T-helper 2 cell treated with Interferon-gamma antibody and Interleukin-4, amounts not matched to agents 100 ng/mL and 5 ng/mL, for 36 hours (primary cell): ENCODE results near the gene CLVS2. TPM values are rescaled to one million over a fixed set of nuclear protein-coding genes. Genes with fewer than 3 reads are reported as not detected.

Experiments
- intact Hi-C: fragments of 100-400 bp; cut with micrococcal nuclease; formaldehyde crosslinking; loops from one replicate; pipeline ENCODE4 v1.15.1; 2023
- total RNA-seq: library from RNA; stranded (reverse); gene quantifications from 2 replicates; pipeline ENCODE4 v1.2.3, GENCODE V29; 2022

CLVS2 gene
- total RNA-seq, 1 donor from 2014 or later = not detected

DNA sequence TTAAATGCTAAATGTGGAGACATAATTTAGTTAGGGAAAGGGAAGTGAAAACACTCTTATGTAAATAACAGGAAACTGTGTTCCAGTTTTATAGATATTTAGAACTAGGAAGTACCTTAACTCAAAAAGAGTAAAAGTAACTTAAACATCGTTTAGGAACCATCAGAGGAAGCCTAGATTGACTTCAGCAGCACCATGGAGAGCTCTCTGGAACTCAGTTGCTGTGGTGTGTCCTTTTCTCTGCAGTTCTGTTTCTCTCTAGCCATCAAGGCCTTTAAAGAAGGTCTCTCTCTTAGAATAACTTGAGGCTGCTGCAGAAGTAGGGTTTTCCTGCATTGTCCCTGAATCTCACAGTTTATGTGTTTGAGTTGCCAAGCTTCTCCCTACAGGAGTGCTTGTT, 26.9 kb downstream of the CLVS2 start:
- intact Hi-C loops = no loop called here

DNA sequence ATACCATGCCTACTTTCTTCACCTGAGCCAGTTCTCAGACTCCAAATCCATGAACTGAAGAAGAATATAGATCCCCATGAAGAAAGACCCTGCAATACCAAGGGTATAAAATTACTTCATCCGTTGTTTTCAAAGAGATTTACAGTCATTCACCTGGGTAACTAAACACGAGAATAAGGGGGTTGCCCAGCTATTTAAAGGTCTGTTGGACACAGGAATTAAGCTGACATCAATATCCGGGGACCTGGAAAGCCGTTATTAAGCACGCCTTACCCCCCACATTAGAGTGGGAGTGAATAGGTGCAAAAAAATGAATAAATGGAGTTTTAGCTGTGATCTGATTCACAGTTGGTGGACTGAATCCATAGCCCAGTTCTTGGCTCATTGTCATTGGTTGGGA, 28.9 kb downstream of the CLVS2 start:
- intact Hi-C loops = no loop called here

DNA sequence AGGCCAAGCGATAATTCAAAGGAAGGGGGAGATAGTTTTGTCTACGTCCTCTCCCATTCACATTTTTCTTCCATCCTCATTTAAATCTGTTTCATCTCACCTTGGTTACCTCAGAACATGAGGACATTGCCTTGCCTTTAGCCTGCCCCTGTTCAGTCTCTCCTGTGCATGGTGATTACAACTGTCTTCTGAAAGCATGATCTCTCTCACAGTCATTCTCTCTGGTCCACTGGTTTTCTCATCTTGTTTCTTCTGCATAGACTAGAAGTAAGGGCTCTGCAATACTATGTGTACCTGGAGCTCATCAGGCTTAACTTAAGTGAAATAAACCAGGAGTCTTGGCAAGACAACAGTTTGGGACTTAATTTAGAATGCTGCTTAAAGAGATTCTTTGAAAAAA, 31.4 kb downstream of the CLVS2 start:
- intact Hi-C loops = no loop called here

DNA sequence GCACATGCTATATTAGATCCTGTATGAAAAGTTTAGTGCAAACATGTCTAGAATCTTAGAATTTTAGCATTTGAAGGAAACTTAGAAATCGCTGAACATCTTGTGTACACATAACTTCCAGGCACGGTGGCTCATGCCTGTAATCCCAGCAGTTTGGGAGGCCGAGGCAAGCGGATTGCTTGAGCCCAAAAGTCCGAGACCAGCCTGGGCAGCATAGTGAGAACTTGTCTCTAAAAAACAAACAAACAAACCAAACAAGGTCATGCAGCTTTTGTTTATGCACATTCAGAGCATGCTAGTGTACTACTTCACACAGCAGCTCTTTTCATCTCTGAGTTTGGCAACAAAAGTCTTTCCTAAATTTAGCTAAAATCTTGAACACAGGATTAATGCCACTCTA, 32.2 kb downstream of the CLVS2 start:
- intact Hi-C loops = no loop called here

DNA sequence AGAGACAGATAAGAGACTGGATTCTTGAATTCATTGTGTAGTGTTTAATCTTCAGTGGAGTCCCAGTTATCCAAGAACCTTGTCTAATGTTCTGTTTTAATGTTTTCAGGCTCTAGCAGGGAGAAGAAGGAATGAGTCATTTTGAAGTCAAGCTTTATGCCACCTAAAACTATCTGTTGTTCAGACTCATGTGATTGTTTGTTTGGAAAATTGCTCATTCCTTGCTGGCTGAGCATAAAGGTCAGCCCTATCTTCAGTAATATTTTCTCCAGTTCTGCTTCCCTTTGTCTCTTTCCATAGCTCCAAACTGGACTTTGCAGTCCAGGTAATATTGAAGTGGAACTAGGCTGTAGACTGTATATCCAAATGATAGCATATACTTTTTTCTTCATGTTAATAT, 34.2 kb downstream of the CLVS2 start:
- intact Hi-C loops = no loop called here

DNA sequence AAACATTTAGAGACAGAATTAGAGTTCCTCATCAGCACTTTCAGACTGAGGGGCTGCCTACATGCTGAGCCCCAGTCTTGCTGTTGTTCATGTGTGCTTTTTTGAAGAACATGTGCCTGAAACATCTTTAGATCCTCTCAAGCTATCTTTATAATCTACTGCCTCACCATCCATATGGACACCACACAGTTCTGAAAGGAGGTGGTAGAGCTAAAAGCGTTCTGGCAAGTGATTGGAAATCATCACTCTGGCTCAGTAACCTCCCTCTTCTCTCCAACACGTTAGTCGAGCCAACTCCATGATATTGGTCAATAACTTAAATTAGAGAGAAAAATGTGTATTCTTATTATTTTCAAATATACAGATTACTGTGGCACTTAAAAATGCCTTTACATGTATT, 40.6 kb downstream of the CLVS2 start:
- intact Hi-C loops = no loop called here

DNA sequence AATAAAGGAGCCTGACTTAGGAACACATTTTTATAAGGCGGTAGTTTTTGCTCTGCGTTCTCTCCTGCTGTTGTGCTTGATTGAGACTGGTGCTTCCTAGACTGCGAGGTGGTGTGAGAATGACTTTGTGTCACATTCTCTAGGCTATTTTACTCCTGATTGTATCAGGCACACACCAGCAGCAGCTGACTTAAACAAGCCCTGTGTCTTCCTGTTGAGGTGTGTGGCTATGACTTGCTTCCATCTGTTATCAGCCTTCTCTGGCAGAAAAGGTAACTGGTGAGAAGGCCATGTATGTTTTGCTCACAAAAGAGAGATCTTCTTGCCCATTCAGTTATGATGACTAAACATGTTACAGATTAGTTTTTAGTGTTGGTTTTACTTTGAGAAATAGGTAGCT, 43.4 kb downstream of the CLVS2 start:
- intact Hi-C loops = no loop called here

DNA sequence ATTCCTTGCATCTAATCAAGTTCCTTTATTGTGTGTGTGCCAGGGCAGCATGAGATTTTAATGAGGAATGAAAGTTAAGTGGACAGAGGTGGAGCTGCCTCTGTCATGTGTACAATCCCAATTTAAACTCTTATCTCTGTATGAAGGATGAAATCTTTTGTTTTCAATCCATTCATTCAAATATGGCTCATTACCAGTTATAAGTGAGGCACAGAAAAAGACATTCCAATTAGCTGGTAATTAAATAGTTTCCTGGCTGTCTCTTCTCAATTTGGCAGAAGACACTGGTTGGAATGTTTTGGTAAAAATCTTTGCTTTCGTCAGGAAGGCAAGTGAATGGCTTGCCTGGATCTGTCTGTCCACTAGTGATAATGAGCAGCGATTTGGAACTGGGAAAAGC, 46.4 kb downstream of the CLVS2 start:
- intact Hi-C loops = no loop called here

DNA sequence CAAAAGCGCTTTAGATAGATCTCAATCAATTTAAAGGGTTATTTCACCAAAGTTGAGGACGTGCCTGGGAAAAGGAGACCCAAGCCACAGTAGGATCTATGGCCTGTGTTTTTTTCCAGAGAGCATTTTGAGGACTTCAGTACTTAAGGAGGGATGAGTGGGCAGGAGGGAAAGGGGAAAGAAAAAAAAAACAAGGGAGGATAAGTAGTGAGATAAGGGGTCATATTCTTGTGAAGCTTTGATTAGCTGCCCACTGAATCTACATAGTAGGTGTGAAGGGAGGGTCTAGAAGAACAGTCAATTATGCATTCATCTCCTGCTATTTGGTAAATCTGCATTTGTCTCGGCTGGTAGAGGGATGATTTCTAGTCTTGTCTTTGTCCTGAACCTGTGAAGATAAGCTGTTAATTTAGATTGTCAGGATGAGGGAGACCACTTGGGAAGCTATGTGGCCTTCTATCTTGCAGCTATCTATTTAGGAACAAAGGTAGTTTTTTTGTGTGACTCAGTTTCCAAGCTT, 48.4 kb downstream of the CLVS2 start:
- intact Hi-C loops = no loop called here

DNA sequence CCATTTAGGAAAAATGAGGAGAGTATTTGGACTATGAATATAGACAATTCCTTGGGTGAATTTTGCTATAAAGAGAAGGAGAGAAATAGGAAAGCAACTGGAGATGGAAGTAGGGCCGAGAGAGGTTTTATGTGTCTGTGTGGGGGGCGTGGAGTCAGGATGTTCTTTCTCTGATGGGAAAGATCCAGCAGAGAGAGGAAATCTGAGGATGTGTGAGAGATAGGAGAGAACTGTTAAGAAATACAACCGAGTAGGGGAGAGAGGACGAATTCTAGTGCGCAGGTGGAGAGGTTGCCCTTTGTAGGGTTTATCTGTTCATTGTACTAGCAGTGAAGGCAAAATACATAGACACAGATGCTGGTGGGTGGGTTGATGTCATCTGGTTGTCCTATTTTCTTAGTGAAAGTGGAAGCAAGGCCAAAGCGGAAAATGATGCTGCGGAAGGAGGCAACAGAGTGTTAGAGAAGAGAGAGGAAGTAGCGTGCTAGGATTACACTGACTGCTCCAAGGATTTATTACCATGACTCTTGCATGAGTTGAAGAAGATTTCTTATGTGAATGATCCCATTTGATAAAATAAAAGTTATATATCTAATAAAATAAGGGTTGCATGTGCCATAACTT, 57.7 kb downstream of the CLVS2 start:
- intact Hi-C loops = no loop called here

DNA sequence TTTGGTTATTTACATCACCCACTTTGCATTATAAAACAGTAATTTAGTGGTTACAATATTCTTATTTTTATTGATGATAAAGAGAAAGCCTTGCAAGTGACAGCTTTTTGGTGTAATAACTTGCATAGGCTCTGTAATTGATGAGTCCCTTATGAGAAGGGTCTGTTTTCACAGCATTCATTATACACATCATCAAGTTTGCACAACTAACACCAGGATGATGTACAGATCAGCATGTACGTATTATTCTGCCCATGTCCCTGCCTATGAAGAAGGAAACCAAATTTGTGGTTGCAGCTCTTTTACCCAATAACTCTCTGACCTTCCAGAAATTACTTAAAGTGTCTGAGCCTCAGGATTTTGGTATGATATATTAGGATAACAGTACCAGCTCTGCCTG, 59.2 kb downstream of the CLVS2 start:
- intact Hi-C loops = no loop called here

DNA sequence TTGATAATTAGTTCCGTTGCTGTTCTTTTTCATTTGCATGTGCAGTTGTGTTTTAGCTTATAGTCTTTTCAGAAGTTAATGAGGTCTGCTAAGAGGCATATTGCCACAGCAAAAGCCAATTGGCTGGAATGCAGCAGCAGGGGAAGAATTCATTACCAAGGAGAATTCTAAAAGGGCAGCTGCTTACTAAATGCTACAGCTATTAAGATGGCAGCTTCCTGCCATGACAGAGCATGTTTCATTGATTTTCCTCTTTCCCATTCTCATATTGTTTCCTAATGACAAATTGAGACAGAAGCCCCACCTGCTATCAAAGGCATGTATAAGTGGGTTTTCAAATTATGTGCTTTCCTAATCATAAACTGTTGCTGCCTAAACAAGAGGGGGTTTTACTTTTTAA, 66.6 kb downstream of the CLVS2 start:
- intact Hi-C loops = no loop called here

DNA sequence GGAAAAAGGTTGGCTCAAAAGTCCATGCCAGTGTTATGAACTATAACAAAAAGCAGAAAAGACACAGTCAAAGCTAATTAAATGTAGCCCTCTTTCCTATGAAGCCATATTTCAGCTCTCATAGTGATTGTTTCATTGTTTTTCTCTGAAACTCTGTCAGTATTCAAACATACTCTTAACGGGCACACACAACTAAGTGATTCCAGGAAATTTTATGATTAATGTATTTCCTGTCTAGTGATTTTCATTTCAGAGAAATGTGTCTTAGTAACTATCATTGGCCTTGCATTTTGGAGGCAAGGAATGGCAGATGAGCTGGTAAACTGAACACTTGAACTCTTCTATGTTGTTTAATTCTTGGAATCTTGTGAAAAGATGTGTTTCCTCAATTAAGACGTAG, 68.0 kb downstream of the CLVS2 start:
- intact Hi-C loops = no loop called here

DNA sequence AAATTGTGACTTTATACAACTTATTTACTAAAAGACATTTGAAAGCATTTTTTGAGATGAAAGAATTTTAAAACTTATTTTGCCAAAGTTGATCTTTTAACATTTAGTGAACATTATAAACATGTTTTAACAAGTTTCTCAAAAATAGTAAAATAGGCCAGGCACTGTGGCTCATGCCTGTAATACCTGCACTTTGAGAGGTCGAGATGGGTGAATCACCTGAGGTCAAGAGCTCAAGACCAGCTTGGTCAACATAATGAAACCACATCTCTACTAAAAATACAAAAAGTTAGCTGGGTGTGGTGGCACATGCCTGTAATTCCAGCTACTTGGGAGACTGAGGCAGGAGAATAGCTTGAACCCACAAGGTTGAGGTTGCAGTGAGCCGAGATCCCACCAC, 78.6 kb downstream of the CLVS2 start:
- intact Hi-C loops = no loop called here

DNA sequence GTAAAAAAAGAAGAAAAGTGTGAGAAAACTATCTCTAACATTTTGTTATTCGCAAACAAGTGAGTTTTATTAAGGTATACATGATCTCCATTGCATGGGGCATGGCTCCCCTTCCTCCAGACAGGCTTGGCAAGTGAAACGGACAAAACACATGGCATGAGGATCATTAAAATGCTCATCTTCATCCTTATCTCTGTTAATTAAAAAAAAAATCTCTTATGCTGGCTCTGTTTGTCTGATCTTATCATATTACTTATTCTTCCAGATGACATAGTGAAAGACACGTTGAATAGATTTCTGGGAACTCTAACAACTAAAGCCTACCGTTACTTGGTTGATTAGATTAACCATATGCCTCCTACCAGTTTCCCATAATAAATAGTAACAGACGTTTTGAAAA, 89.4 kb downstream of the CLVS2 start:
- intact Hi-C loops = no loop called here

DNA sequence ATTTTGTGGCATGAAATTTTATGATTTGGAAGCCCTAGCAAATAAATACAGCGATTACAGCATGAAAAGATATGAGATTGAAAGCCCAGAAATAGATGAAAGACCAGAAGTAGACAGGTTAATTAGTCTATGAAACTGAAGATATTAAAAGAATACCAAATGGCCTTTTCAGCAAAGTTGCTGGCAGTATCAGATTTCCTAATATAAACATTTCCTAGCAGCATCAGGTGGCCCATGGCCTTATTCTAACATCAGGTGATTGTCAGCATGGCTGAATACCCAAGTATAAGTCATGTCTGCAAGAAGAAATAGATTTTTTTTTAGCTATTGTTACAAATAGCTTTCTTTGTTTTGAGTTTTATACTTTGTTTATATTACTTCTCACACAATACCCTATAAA, 93.2 kb downstream of the CLVS2 start:
- intact Hi-C loops = no loop called here

DNA sequence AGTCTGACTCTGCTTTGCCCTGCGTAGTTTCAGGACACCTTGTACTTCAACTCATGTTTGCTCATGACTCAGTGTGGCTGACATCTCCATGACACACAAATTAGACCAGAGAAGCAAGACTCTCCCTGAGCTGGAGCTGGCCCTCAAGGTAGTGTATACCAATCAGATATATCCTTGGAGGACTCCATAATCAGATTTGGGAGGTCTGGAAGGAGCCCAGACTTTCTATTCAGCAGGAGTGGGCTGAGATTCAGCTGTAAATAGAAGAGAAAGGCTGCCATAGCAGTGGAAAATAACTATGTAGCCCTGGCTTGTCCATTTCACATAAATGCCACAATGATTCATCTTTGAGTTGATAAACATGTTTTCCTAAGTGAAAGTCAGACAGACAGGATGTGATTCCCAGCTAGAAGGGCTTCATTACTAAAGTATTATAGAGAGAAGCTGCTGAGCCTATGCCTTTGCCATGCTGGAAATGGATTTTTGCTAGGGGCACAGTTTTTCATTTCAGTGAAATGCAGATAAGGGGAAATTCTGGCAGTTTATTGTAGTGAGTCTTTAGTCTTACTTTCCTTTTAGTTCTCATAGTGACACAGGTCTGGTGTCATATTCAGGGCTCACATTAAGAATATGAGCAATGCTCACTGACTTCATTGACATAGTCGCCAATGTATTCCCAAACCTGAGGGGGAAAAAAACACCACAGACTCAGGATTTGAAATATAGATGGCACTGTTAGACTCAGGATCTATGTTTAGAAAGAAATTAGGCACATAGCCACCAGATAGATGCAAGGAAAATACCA, 95.3 kb downstream of the CLVS2 start:
- intact Hi-C loops = no loop called here

DNA sequence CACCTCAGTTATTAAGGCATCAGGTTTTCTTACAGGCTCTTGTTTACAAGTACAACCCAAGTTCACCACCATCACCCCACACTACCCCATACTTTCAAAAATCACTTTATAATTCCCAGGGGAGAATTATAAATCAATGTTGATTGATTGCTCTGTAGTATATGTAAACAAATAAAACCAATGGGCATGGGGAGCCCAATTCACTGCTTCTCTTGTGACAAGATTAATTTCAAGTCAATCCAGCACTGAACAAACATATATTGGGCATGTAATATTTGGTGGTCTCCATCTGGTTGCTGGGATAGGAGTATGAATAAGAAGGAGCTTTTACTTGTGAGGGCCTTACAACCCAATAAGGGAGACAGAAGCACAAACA, 95.8 kb downstream of the CLVS2 start:
- intact Hi-C loops = no loop called here

DNA sequence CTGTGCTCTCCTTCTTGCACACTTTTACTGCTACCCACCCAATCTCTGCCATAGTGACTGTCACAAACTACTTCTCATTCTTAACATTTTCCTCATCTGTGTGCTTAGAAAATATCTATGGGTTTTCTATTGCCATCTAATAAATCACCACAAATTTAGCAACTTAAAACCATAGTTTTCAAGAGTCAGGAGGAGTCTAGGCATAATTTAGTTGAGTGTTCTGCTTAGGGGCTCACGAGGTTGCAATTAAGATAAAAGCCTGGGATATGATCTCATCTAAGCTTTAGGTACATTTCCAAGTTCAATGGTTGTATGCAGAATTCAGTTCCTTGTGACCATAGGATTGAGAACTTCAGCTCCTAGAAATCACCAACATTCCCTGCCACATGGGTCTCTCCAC, 98.8 kb downstream of the CLVS2 start:
- intact Hi-C loops = no loop called here

DNA sequence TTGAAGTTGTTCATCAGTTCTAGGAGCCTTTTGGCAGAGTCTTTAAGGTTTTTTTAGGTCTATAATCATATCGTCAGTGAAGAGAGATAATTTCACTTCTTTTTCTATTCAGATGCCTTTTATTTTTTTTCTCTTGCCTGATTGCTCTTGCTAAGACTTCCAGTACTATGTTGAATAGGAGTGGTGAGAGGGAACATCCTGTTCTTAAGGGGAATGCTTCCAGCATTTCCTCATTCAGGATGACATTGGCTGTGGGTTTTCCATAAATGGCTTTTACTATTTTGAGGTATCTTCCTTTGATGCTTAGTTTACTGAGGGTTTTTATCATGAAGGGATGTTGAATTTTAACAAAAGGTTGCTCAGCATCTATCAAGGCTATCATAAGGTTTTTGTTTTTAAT, 109.5 kb downstream of the CLVS2 start:
- intact Hi-C loops = no loop called here

DNA sequence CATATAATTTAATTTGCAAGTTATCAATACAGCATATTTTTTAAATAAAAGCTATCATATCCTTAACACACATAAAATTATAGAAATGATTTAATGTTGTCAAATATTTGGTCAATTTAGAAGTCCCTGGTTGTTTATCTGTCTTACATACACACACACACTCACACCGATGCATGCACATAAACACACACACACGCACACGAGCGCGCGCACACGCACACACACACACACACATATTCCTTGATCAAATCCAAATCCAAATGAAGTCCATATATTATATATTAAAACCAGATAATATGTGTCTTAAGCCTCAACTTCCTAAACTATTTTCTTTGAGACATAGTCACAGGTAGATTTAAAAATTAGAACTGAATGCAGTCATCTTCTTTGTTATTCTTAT, 120.3 kb downstream of the CLVS2 start:
- intact Hi-C loops = no loop called here

DNA sequence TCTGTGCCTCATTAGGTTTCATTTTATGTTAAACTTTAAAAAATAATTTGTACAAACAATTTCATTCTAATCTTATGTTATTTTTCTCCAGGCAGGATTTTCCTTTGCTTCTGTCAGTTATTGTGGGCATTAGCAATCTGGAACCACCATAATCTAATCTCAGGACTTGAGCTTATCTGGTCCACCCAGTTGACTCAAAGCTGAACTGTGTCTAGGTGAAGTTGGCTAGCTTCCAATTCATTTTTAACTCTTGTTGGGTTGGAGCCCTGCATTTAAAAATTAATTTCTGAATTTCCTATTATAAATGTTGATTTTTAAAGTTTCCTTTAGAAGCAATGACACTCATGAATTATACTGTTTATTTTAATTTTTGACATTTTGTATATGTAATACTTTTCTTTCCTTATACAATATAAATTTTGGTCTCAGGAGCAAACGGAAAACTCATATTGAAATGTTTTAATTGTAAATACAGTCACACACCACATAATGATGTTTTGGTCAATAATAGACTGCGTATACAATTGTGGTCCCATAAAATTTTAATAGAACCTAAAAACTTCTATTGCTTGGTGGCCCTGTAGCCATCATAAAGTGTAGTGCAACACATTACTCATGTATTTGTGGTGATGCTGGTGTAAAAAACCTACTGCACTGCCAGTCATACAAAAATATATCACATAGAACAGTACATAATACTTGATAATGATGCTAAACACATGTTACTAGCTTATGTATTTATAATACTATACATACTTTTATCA, 121.3 kb downstream of the CLVS2 start:
- intact Hi-C loops = no loop called here
